GM04504 (cell line): ENCODE results near the gene HSD11B2.

Experiments used
- DNase-seq: peaks from one replicate; pipeline ENCODE4 v3.0.0-alpha.2; 2012; ENCODE audit warnings: low read depth

The HSD11B2 gene

DNA sequence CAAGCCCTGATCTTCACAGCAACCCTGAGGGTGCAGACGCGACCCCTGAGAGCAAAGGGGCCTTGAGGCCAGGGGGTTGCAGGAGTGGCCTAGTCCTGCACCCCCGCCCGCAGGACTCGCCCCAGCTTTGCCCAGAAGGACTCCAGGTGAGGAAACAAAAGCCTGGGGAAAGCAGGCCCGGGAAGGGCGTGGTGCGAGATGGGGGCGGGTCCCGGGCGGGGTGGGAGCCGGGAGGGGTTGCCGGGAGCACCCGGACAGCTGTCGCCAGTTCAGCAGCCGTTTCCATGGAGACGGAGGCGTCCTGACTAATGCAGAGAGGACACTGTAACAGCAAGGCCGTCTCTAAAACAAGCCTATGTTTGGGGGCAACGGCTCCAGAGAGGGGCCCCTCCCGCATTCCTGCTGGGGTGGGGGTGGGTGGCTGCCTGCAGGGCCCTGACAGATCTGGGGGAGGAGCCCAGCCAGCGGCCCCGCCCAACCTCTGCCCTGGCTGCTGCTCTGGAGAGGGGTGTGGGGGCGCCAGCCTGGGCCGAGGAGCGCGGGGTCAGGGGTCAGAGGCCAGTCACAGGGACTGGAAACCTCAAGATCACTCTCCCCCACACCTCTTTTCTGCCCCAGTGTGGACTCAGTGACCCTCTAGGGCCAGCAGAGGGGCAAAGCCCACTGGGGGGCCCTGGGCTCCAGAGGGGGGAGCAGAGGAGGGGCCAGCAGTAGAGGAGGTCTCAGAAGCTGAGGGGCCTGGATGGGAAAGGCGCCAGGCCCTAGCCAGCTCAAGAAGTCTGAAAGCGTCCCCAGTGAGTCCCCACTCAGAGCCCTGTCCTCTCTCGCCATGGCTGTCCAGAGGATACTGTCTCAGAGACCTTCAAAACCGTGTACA lies 34.5 kb upstream of the HSD11B2 start:
- DNase-seq = peak; percentile 75

DNA sequence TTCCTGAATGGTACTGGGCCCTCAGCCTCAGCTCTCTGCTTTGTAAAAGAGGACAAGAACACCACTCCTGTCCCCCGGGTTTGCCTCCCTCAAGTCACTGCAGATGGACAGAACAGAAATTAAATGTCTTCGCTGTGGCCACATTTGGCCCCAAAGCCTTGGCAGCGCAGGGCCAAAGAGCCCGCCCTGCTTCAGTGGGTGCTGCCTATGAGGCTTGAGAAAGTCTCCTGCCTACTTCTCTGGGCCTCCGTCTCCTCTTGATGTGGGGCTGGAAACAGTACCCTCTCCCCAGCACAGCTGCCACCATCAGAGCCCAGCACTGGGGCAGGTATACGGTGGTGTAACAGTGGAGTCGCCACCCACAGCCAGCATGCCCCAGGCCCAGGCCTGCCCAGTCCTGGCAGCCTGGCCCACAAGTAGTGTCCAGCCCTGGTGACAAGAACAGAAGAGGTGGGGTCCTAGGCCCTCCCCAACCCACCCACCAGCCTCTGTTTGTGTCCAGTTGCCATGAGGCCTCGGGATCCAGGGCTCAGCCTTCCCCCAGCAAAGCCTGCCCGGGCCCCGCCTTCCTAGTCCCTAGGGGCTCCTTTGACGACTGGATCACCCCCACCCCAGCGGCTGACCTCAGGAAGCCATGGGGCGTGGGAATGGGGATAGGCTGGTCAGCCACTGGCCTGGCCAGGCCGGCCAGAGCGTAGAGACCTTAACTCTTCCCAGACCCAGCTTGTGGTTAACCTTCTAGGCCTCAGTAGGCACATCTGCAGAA lies 33.7 kb upstream of the HSD11B2 start:
- no peak for DNase-seq

GRCh38 chr16:67397812-67398545 lies 32.9 kb upstream of the HSD11B2 start:
- no peak for DNase-seq

- no peak for DNase-seq
Measured at GRCh38 chr16:67398546-67399217, 32.2 kb upstream of the HSD11B2 start.

GRCh38 chr16:67399218-67399733 lies 31.6 kb upstream of the HSD11B2 start:
- no peak for DNase-seq

DNA sequence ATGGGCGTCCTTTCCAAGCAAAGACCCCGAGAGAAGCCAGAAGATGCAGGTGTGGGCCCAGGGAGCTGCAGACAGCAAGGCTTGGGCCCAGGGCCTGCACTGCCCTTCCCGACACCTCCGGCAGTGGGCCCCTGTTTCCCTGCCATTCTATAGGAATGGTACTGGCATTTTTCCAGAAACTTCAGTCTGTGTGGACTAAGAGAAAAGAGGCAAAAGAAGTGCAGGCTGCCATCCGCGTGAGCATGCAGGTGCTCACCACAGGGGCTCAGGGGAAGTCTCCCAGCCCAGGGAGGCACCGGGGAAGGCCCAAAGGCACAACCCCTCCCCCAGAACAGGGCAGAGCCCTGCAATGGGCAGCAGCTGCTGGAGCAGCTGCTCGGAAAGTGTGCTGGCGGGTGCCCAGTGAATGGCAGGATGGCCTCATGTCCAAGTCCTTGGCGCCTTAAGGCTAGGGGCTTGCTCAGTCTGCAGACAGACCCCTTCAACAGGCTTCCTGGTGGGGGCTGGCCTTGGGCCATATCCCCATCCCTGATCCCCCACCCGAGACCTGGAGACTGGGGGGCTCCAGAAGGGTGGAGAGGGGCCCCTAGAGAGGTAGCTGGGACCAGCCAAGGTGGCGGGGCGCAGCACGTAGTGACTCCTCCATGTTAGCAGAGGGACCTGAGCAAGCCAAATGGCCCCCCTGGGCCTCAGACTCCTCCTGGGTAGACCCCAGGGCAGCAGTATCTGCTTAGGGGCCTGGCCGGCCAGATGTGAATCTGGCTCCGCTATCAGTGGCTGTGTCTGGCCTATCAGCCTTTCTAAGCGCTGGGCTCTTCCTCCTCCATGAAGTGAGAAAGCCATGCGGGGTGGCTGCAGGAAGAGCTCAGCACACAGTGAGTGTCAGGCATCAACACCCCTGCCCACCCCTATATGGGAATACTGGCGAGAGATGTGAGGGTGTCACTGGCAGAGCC lies 30.9 kb upstream of the HSD11B2 start:
- no peak for DNase-seq

DNA sequence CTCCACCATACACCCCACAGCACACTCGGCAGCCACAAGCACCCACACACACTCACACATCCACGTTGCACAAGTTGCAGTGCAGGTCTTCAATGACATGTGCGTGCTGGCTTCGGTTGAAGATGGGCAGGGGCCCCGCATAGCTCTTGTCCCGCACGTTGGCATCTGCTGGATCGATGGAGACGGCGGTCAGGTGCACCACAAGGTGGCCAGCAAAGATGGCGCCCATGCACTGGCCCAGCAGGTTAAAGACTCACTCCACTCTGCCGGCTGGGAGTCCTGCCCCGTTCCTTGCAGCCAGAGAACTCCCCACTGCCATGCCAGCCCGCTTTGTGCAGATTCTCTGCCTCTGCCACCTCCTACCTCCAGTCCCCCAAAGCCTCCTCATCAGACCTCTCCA lies 30.0 kb upstream of the HSD11B2 start:
- DNase-seq = no peak

DNA sequence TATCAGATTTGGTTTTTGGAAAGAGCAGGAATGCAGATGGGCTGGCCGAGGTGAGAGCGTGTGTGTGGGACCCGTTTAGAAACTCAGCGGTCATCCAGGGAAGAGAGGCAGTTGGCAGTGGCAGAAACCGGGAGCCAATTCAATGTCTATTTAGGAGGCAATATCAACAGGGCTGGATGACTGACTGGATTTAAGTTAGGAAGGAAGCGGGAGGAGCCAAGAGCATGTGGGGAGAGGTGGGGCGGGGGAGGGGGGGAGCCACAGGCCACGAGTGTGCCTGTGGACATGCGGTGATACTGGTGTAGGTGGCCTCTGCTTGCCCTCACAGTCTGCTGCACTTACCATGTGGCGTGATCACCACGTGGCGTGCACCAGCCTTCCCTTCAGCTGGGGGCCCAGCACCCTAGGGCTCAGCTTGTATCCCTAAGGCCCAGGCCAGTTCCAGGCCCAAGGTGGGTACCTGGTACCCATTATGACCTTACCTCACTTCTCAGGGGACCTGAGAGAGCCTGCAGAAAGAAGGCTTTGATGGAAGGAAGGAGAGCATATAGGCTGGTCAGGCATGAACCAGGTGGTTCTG lies 26.9 kb upstream of the HSD11B2 start:
- DNase-seq = no peak

DNA sequence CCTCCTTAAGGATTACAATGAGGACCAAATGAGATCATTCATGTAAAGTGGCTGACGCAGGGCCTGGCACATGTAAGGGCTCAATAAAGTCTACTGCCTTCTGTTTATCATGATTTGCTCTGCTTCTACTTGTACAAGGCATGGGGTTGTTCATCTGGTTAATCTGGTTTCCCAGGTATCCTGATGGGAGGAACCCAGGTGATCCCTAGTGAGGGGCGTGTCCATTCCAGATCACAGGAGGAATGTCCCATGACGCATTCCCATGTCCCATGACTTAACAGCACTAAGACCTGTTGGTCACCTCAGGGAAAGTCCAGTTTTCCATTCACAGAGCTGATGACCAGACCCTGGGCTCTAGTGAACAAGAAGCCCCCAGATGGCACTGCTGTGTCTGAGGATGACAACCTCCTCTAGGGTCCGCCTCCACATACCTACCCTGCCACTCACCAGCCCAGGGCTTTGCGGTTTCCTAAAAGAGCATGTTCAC lies 26.1 kb upstream of the HSD11B2 start:
- no peak for DNase-seq

DNA sequence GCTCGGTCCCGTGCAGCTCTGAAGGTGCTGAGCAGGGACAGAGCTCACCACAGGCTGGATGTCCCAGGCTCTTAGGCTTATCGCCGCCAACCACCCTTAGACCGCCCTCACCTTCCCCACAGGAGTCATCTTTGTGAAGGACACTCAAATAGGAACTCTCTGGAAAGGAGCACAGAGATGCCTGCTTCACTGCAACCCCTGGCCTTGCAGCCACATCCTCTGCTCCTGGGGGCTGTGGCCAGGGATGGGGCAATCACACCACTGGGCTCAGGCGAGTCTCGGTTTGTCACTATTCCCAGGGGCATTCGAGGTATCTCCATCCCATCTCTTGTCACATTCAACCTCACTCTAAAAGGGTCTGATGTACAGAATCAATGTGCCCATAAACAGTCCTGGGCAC lies 25.6 kb upstream of the HSD11B2 start:
- no peak for DNase-seq

- peak; percentile 81 for DNase-seq
Measured at GRCh38 chr16:67406111-67406971, 24.6 kb upstream of the HSD11B2 start.

GRCh38 chr16:67407176-67407787 lies 23.6 kb upstream of the HSD11B2 start:
- DNase-seq = no peak

DNA sequence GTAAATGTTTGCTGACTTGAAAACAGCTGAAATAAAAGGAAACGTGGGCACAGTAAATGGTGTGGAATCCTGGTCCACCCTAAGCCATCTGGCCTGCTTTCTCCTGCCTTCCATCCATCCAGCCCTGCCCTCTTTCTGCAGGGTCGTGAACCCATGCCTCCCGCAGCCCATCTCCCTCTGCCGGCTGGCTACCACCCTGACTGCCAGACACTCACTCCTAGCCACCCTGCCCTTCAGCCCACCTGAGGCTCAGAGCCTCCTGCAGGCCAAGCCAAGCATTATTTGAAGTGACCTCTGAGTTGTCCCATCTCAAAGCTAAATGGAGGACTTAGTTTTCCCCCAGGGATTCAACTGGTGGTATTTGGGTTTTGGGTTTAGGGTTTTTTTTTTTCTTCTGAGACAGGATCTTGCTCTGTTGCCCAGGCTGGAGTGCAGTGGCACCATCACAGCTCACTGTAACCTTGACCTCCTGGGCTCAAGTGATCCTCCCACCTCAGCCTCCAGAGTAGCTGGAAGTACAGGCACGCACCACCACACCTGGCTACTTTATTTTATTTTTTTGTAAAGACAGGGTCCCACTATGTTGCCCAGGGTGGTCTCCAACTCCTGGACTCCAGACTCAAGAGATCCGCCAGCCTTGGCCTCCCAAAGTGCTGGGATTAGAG lies 23.0 kb upstream of the HSD11B2 start:
- no peak for DNase-seq

GRCh38 chr16:67409631-67410030 lies 21.3 kb upstream of the HSD11B2 start:
- no peak for DNase-seq

GRCh38 chr16:67411339-67411738 lies 19.6 kb upstream of the HSD11B2 start:
- DNase-seq = no peak

- no peak for DNase-seq
Measured at GRCh38 chr16:67412294-67412693, 18.6 kb upstream of the HSD11B2 start.

GRCh38 chr16:67413978-67414911 lies 16.7 kb upstream of the HSD11B2 start:
- no peak for DNase-seq
